Urothelium cell line (cell line): ENCODE results near the gene BCOR.

Source experiments
- DNase-seq: peaks from one replicate; pipeline ENCODE4 v3.0.0; 2011; ENCODE audit warnings: low spot score, mixed read lengths
- FAIRE-seq: peaks from 2 replicates; lab custom pipeline; 2011; peaks lifted over from hg19 to GRCh38; lab: Jason Lieb, UNC

The BCOR gene

DNA sequence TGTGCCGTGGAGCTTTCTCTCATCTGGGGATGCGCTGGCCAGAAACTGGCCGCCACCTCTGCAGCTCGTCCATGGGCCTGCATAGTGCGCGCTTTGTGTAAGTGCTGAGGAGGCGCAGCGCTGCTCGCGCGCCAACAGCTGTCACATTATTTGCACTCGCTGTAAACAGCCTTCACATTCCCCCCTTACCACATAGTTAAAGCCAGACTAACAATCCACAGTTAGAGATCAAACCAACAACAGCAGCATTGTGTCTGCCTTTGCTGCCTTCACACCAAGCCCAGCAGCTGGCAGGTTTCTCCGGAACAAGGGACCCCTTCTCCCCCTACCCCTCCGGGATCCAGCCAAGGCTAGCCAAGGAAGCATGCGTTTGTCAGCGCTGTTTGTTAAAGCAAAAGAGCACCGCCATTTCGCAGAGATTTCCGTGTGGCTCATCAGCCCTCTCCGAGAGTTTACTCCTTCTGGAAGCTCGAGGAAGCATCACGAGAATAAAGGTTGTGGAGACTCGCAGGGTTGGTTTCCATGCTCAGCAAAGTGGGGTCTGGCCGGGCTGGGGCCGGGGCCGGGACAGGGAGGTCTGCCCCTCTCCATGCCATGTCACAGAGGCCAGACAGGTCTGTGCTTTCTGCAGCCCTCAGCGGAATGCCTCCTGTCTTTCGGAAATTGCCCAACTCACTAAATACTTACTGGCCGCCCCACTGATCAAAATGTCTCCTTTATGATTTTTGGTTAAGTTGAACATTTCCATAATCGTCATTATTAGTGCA lies 11.0 kb downstream of the BCOR start:
- no peak for DNase-seq
- FAIRE-seq, result no peak

DNA sequence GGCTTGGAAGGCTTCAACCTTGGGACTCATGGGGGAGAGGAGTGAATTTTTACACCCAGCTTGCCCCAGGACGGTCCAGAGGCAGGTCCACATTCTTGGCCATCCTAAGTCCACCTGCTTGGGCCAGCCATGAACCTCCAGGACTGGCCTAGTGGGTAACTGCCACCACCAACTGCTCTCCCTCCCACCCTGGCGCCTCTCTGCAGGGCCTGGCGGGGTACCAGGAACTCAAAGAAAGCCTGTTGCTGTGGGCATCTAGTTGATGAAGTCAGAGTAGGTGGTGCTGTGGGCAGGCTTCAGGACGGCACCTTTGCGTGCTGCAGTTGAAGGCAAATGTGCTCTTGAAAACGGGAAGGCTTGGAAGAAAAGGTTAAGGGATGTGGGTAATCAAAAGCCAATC lies 12.0 kb downstream of the BCOR start:
- FAIRE-seq (no peak), DNase-seq (no peak)

DNA sequence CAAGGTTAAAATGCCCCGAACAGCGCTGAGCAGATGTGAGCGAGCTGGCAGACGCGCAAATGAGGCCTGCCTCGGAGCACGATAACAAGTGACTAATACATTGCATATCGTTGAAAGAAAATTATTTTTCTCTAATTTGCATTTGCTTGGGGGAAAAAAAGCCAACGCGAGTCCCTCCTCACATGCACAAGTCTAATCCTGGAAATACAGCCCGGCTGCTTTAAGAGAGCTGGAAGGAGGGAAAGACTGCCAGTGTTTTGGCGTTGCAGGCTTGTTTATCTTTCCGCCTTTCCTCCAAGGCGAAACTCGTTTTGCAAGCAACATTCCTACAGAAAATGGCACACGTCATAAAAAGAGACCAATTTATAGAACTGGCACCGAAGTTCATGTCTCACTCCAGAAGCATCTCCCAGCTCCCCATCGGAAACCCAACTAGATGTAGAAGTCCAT lies 12.6 kb downstream of the BCOR start:
- FAIRE-seq (no peak), DNase-seq (no peak)

DNA sequence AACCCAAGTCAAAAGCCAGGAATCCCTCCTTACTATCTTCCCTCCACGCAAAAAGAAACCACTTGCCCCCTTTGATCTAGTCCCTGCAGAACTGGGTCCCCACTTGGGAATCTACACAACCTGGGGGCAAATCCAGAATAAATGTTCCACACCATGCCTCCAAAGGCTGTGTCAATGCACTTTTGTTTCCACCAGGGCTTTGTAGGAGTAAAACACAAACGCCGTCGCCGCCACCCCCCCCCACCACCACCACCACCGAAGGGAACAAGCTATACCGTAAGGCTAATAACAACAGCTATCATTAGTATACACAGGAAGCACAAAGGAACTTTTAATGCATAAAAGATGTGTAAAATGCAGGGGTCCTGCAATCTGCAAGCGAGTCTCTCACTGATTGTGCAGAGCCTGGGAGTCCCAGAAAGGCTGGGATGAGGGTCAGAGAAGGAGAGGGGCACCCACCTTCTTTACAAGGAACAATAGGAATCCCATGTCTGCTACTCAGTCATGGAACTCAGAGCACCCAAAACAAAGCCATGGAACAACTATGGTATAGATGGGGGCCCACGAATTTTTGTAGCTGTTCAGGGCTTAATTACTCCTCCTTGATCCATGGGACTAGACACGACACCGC lies 13.2 kb downstream of the BCOR start:
- DNase-seq (no peak), FAIRE-seq (no peak)

DNA sequence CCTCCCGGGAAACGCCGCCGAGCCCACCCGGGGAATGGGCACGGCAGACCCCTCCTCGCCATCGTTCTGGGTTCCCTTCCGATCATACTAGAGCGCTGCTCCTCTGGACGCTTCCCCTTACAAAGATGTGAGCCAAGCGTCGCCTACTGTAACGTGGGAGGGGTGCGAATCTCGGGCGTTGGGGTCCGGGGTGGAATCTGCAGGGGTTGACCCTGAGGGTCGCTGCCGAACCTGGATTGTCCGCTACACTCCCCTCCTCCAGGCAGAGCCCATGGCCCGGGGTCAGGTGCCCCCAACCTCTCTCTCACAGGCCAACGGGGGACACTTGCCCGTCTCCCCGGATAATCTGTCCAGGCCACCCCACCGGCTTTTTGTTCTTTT lies 13.8 kb downstream of the BCOR start:
- DNase-seq, result no peak
- FAIRE-seq, result no peak

DNA sequence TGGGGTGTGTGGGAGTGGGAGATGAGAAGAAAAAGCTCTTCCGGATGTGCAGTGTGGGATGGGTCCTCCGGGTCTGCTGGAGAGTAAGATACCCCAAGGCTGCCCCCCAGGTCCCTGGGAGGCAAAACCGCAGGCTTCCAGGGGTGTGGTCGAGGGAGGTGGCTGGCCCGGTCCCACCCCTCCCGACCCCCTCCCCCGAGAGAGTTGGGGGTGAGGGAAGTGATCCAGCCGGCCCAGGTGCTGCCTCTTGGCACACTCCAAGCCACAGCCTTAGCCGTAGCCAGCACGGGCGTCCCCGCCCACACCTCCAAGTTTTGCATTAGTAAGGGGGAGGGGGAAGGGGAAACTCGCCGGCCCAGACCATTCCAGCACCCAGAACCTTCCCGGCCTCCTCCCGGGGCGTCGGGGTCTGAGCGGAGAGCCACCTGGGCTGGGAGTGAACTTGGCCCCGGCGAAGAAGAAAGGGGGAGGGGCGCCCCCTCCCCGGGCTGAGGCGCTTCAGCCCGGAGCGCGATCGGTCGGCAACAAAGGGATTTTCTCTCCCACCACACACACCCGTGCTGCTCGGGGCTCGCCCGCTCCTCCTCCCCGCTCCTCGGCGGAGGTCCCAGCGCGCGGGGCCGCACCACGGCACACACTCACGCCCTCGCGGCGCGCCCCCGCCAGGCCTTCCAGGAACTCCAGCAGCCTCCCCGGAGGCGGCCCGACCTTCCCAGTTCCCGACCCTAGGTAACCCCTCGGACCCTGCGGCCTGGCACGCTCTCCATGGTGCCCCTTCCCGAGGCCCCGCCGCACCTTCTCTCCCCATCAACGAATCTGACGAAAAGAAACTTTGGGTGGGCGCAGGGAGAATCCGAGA lies 14.4 kb downstream of the BCOR start:
- FAIRE-seq, result no peak
- DNase-seq, result no peak

DNA sequence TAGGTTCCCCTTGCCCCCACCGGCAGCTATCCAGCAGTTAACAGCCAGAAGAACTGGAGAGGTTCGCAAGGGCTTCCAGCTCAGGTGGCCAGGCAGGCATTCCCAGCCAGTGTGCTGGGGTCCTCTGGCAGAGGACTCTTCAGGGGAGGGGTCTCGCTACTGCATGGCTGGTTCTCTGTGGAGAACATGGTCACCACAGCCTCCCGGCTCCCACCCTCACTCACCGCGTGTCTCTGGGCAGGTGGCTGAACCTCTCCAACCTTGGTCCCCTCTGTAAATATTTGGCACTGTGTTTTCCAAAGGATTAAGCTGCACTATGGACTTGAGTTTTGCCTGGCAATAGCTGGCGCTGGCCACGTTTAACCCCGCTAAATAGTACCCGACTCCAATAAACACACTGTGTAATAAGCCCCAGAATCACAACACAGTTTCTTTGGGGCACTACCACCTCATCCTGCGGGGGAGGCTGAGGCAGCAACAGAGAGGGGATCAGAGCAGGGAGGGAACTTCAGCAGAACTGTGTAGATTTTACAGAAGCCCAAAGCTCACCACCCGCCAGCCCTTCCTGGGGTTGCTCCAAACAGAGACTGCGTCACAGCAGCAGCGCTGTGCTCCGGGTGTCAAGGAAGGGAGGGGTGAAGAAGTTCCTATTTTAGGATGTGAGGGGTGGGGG lies 15.2 kb downstream of the BCOR start:
- FAIRE-seq, result no peak
- DNase-seq, result no peak

DNA sequence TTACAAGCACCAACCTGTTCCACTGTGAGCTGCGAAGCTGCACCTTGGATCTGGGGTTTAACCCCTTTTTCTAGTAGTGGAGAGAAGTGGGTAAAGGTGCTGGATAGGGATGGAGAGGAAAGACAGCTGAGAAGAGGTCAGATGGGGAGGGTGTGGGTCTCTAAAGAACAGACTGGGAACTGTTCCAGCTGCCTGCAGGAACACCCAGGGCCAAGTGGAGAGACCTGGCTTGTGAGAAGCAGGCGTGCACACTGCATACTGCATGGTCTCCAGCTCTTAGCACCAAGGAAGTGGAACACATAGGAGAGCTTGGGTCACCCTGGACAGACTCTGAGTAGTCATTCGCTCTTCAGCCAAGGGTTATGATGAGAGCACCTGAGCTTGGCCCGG lies 16.1 kb downstream of the BCOR start:
- DNase-seq (no peak), FAIRE-seq (no peak)

DNA sequence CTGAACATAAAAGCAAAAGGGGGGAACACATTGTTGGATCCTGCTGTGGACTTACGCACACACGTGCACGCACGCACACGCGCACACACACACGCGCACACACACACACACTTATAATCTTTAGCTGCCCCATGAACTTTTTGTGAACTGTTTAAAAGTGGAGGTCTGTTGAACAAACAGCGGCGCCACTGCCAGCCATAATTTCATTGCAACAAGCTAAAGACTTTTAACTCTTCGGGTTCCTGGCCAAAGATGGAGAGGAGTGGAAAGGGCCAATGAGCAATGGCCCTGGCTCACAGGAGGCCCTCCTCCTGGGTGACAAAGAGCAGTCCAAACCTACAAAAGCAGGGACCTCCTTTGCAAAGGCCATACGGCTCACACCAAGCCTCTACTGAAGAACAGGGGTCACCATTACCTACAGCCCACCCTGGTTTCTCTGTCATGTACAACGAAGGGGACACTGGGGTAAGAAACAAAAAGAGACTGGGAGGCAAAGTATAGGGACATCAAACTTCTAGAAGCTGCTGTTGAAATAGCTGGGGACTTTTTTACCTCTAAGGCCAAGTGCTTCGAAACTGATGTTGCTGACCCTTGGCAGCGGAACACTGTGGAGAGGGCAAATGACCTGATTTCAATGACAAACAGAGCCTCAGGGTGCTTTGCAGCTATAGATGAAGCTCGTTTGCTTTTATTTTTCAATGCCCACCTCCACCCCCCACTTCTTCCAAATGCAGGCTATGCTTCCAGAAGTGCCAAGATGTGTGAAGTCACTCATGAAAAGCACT lies 16.7 kb downstream of the BCOR start:
- DNase-seq (no peak), FAIRE-seq (no peak)

DNA sequence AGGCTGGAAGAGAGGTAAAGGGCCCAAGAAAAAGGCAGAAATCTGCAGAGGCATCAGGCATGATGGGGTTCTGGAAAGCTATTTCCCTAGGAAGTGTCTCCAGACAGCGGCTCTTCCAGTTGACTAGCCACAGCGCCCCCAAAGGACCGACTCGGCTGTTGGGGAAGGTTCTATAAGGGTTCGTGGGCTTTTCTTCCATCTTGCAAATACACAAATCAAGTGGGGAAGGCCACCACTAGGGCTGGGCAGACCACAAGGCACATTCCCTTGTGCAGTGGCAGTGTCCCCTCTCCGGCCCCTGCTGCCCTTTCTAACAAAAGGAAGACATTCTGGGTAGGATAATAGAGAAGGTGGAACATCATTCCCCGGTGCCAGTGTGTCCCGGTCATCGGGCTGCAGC lies 18.2 kb downstream of the BCOR start:
- no peak for DNase-seq
- no peak for FAIRE-seq

DNA sequence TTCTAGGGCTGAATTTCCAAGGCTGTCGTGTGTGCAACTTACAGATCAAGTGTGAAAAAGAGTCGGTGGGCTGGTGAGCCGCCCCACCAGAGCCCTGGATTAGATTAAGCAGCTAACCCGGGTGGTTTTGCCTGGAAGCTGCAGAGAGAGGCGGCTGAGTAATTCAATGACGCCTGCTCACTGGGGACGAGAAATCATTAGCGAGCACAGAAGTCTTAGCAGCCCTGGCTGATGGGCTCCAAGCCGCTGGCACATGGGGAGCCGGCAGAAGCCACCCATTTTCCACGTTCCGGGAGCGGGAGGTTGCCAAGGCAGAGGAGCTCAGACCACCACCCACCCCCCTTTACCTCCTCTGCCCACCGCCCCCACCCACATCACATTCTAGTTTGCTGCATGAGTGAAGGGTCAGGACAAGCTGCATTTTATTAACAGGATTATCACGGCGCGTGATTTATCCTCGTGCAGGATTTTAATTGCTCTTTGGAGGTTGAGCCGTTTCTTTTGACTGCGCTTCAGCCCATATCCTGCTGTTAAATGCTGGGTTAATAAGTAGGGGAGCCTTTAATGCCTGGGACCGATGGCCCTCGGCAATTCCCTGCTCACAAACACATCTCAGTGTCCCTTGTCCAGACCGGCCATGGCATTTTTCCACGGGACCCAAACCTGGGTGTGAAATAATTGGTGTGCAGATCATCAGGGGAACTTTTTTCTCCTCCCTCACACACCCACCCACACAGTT lies 19.1 kb downstream of the BCOR start:
- no peak for DNase-seq
- no peak for FAIRE-seq

DNA sequence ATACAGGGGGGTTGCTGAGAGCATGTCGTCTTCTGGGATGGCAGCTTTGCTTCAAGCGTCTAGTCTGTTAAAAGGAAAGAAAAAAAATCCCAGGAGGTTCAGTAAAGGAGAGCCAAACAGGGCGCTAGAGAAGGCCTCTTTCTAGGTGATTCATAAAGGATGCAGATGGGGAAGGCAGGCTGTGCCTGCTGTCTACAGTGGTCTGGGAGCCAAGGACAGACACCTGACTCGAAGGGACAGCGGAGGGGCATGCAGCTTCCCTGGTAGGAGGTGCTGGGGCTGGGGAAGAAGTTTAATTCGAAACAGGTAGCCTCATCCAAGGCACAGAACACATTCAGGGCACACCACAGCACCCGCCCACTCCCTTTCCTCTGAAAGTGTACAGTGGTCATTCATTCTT lies 19.9 kb downstream of the BCOR start:
- FAIRE-seq (no peak), DNase-seq (no peak)

DNA sequence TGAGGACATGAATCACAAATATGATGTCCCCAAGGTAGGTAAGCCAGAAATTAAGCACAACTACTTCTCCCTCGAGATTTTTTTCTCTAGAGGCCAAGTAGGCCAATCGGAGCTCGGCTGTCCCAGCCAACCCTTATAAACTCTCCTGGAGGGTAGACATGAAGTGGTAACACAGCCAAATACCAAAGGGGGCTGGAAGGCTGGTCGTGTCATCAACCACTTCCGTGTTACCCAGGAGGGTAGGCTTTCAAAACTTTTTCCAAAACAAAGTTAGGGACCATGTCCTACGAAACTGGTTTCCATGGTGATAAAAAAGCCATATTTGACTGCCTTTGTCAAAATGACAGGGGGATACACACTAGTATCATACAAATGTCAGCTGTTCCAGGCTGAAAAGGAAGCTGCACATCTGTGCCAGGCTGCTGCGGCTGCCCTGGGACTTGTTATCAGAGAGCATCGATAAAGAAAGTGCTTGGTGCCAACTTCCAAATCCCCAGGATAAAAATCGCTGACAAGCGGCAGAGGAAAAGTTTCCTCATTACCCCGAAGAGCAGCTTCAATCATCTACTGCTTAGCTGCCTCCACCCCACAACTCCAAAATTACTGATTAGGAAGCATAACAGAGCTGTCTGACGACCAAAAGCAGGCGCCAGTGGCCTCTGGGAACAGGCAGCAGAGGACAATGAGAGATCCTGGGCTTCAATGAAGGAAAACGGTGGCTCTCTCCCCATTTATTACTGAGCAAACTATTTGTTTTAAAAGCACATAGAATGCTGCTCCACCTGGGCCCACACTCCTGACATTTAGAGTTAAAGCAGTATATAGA lies 20.8 kb downstream of the BCOR start:
- DNase-seq (no peak), FAIRE-seq (no peak)

DNA sequence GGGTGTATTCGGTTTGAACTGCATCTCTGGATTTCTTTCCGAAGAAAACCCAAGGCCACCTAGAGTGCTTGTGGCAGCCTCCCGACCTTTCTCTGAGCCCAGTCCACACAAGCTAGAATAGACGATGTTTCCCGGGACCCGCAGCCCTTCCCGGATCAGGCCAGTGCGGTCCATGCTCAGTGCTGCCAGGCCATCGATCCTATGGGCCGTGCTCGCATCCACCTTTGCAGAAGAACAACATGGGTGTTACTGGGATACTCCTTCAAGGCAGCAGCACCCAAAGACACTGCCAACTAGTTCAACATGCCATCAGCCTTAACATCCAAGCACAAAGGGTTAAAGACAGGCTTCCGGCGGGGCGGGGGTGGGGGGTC lies 22.8 kb downstream of the BCOR start:
- no peak for FAIRE-seq
- DNase-seq, result no peak

DNA sequence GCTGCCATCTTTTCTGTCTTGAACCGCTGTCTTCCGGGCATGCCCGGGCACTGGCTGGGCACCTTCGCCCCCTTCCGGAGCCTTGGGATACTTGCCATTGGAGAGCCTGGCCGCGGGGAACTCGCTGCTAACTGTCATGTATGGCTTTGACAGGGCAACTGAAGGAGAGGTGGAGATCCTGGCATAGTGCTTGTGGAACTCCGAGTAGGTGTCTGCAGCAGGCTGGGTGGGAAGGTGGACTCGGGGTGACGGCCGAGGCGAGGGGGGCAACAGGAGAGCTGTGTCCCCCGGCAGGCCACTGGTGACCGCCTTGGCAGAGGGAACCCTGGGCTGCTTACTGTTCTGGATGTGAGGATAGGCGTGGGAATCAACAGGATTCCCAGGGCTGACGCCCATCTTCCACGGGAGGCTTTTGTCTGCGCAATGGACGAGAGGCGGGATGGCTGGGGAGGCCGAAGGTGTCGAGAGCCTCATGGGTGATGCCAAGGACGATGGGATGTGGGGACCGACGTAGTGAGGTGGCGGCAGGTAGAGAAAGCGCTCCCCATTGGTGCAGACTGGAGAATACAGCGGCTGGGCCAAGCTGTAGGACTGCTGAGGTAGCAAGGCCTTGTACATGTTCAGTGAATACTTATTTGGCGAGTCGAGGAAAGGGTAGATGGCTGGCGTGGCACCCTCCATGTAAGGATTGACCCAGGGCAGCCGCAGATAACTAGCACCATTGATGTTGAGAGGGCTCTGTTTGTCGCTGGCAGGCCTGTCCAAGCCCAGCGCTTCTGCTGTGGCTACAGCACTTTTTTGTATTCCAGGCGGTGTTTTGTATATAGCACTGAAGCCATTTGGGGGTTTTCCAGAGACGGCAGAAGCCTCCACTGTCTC lies 23.4 kb downstream of the BCOR start:
- FAIRE-seq, result no peak
- DNase-seq, result no peak

DNA sequence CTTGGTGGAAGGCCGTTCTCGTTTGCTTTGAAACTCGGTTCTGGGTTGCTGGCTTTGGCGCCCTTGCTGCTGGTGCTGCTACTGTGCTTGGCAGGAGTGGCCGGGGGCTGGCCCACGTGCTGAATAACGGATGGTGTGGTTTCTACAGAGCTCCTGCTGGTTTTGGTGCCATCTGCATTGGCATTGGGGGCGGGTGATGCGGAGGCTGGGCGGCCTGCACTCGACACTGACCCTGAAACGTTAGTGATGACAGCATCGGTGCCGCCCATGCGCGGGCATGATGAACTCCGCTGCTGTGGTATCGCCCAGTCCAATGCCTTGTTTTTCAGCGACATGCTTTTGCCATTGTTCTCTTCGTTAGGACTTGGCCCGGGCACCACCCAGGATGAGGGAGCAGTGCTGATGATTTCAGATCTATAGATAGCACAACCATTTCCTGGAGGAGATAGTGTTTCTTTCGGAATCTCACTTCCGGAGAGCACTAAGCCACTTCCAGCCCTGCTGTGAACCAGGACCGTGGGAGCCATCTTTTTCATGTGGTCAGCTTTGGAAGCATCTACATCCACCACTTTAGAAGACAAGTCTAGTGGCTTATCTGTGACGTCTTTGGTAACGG lies 24.2 kb downstream of the BCOR start:
- DNase-seq, result no peak
- no peak for FAIRE-seq

DNA sequence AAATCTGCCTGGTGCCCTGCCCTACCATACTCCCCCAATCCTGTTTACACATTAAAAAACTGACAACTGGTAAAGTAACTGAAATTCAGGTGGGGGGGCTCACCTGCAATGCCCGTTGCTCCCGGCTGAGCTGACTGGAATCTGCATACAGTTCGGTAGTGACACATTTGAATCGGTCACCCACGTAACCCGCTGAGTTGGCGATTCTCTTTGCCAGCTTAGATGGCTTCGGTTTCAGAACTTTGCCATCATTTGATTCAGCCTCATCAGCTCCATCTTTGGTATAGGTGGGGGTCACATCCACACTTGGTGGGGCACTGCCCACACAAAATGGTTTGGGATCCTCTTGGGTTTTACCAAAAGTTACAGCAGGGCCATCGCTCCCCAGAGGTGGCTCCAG lies 25.5 kb downstream of the BCOR start:
- FAIRE-seq, result no peak
- no peak for DNase-seq

DNA sequence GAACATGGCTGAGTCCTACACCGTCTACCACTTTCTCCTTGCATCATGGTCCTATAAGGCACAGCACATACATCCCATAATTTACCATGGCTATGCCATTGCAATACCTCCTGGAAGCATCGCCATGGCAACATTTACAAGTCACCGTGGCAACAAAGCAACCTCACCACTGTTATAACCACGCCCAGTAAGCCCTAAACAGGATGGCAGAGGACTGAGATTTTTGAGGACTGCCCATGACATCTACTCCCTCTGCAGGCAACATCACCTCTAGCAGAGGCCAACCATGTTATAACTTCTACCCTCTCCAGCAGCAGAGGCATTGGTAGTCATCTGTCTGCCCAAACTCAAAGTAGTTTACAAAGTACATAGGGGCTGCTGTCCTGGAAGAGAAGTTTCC lies 29.7 kb downstream of the BCOR start:
- FAIRE-seq, result no peak
- peak; percentile 10 for DNase-seq
